Amygdala (tissue), 56 donors: ENCODE results near the gene TIGD2.

Experiments used
- DNase-seq, 56 donors: peaks; one replicate each; lab custom pipeline; 2025; lab: John Stamatoyannopoulos, UW

TIGD2 gene

DNA sequence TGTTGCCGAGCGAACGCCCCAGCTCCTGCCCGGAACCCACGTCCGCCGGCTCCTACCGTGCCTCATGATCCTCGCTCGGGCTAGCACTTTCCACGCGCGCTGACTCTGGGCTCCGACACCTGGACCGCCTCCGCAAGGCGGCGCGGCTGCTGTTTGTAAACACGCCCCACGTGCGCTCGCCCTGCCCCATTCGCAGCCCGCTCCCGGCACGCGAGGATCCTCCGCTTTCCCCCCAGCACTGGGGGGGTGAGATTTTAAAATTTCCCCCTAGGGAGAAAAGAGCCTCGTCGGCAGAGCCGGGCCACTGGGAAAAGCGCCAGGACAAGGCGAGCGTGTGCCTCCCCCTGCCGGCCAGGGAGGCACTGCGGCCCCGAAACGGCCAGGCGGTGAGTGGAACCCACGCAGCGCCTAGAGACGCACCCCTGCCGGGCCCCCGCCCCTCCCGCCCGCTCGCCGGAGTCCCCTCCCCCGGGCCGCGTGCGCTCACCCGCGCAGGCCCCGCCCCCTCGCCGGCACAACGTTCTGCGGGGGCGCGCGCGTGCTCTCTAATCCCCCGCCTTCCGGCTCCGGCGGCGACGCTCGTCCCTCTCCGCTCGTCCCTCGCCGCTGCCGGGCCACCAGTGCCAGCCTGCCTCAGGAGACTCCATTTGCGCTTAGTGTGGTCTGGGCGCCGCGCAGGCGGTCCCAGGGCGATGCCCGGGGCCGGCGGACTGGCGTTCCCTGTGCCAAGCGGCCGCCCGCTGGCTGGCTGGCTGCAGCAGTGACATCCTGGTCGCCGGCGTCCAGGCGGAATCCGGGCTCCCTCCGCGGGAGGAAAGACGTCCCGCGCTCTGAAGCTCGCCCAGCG is at the start of gene TIGD2:
Gene TIGD2 (plus strand): TSS at position 548 of the 847 bp plus-strand sequence. CDS start 1,442 bp downstream, outside the sequence.
- peak; percentile 24 to 95 (median 81) for DNase-seq

DNA sequence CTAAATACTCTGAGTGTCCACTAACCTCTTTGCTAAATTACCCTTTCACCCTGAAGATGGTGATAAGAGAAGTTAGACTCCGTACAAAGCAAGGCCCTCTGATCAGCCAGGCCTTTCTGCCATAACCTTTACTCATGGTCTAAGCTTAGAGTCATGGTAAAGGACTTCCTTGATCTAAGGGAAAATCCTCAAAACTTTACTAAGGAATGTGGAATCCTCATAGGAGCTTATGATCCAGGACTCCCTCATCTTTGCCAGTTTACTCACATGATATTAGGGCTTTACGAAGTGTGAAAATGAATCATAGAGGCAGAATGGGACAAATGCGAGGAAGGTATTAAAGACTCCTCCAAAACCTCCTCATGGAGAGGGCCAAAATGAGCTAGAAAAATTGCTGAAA is 46.5 kb upstream of the TIGD2 start:
- no peak for DNase-seq

DNA sequence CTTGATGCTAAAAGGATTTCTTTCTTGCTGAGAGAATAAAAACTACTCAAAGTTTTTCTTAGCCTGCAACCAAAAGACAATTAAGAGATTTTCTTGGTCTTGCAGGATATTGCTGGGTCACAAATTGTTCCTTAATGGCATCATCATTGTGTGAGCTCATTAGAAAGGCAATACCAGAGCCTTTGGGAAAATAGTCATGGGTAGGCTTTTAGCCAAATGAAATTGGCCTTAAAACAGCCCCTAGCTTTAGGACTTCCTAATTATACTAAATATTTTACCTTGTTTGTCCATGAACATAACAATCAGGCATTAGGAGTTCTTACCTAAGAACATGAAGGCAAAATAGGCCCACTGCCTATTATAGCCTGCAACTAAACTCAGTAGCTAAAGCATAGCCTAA is 43.9 kb upstream of the TIGD2 start:
- no peak for DNase-seq

DNA sequence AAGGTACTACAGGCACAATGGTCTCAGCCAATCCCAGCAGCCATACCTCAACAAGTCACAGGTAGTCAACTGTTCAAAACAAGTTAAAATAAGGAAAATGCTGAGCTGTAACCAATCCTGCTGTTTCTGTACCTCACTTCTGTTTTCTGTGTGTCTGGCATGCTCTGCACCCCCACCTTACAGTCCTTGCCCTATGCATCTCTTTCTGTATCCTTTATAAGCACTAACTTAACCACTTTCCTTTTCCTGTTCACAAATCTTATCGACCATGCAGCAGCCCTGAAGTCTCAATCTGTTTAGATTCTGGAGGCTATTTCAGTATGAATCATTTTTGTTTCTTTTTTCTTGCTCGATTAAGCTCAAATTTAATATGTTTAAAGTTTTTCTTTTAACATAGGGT is 41.9 kb upstream of the TIGD2 start:
- no peak for DNase-seq

DNA sequence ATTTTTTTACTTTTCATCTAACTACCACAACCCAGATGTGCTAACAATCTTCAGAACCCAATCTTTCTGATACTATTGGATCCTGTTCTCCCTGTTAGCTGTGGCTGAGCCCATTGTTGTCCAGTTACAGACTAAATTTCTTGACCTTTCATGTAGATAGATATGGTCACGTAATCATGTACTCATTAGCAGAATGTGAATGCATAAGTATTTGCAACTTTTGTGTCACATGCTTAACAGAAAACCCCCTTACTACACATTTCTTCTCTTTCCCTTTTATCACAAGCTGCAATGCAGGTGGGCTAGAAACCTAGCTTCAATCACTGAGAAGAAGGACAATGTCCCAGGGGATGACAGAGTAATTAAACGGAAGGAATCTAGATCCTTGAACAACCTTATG is 41.3 kb upstream of the TIGD2 start:
- no peak for DNase-seq

DNA sequence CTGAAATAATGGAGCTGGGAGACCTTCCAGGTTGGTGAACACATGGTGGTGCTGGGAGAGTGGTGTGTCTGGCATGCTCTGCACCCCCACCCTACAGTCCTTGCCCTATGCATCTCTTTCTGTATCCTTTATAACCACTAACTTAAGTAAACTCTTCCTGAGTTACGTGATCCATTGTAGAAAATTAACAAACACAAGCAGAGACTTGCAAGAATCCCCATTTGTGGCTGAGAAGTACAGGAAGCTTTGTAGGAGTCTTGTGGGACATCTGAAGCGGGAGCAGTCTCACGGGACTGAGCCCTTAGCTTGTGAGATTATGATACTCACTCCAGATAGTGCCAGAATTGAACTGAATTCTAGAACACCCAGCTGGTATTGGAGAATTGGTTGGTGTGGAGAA is 40.0 kb upstream of the TIGD2 start:
- DNase-seq = no peak

DNA sequence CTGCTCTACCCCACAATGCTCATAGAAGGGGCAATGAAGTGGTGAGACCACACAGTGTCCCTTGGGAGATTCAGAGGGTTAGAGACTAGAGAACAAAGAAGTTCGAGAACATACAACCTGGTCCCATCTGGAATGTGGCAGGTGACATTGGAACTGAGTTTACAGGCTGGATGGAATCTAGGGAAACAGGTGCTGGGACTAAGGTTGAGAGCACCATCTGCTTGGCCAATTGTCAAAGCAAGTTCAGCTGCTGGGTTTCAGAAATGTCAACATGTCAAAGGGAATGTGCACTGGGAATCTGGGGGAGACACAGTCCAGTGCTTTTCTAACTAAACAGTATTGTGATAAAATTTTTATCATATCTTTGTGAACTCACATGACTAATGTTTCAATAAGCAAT is 38.4 kb upstream of the TIGD2 start:
- DNase-seq = no peak

DNA sequence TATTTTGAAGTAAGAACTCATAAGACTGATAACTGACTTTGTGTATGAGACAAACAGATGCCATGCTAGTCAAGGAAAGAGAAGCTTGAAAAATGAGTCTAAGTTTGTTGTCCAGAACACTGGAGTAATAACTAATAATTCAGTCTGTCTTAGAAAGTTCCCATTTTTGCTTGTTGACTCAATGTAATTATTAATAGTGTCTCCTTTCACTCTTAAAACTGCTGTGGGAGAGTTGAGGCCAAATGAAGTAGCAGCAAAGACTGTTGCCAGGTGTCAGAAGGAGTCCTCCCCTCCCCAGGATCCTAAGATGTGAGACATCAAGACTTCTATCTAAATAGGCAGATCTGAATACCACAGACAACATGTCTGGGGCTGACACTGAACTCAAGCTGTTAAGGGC is 33.6 kb upstream of the TIGD2 start:
- DNase-seq = no peak

DNA sequence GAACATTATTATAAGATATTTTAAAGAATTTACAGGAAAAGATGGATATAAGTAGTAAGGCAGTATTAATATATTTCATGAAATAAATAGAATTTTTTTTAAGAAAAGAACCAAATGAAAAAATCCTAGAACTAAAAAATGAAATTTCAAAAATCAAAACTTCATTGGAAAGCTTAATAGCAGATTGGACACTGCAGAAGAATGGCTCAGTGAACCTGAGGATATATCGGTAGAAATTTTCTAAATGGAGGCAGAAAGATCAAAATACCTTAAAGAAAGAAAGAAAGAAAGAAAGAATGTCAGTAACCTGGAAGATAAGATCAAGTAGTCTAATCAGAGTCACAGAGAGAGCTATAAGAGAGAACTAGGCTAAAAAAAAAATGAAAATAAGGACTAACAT is 33.0 kb upstream of the TIGD2 start:
- no peak for DNase-seq

DNA sequence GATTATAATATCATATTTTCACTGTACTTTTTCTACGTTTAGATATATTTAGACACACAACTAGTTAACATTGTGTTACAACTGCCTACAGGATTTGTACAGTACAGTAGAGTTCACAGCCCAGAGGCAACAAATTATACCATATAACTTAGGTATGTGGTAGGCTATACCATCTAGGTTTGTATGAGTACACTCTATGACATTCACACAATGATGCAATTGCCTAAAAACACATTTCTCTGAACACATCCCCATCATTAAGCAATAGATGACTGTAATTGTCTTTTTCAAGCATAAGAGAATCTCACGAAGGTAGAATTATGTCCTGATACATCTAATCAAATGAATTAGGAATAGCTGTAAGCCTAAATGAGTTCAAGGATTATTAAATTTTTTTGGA is 12.3 kb upstream of the TIGD2 start:
- DNase-seq = no peak

DNA sequence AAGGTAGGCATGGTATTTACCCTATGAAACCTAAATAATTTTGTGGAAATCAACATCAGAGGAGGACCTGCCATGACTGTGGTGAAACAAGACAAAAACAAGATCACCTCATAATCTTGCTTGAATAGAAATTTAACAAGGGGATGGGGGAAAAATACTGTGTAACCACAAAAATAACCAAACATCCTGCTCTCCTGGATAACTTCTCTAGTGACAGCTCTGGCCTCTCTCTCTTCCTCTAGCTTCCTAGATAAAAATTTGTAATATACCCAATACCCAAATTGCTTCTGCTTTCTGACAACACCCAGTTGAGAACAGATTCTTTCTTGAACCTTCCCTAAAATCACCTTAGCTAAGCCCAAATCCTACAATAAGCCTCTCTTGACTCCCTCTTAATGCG is 11.9 kb upstream of the TIGD2 start:
- DNase-seq = no peak

DNA sequence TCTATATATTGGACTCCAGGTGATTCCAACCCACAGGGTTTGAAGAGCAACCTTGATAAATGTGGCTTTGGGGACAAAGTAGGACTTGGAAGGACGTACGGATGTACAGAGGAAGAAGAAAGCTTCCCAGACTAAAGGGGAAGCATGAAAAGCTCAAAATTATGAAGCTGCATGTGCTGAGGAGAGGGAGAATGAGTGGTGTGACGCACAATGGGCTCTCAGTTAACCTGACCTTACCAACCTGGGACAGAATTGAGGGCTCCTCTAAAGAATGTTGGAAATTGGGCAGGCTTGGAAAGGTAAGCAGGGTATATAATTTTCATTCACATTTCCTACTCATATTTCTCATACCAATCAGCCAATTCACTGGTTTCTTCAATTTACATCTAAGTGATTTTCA is 10.5 kb upstream of the TIGD2 start:
- DNase-seq = no peak

DNA sequence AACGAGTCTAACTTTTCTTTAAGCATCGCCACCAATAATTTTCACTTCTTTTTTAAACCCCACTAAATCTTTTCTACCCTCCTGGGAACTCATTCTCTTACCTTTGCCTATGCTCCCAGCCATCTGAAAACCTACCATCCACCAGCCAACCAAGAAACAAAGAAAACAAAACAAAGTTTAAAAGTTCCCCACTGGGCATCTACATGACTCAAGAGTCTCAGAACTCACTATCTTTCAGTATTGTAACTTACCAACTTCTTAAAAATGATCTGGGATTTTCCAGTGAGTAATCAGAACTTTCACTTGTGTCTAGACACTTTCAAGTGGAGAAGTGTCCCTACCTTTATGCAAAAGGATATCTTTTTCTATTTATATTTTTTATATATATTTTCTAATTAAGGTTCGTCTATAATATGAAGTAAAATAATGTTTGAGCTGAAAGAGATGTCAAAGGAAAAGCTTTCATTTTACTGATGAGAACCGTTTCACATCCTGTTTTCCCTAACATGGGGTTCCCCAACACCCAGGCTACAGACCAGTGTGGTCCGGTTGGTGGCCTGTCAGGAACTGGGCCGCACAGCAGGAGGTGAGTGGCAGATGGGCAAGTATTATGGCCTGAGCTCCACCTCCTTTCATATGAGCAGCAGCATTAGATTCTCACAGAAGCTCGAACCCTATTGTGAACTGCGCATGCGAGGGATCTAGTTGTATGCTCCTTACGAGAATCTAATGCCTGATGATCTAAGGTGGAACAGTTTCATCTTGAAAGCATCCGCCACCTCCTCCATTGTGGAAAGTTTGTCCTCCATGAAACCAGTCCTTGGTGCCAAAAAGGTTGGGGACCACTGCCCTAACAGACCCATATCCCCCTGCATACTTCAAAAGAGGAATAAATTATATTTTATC is 9.8 kb upstream of the TIGD2 start:
- peak in 1 of 56 donors; percentile 23 for DNase-seq

DNA sequence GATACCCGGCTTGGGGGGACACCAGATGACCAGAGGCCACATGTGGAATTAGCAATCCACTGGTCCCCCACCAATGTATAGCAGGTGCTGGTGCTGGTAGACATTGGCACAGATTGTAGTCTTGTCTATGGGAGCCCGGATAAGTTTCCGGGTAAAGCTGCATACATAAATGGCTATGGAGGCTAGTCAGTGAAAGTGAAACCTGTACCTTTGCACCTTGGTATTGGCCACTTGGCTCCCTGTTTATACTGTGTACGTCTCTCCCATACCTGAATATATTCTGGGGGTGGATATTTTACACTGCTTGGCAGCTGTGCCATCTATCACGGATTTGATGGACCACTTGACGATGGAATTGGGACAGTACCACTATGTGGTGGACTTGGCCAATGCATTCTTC is 5.6 kb upstream of the TIGD2 start:
- DNase-seq = no peak

DNA sequence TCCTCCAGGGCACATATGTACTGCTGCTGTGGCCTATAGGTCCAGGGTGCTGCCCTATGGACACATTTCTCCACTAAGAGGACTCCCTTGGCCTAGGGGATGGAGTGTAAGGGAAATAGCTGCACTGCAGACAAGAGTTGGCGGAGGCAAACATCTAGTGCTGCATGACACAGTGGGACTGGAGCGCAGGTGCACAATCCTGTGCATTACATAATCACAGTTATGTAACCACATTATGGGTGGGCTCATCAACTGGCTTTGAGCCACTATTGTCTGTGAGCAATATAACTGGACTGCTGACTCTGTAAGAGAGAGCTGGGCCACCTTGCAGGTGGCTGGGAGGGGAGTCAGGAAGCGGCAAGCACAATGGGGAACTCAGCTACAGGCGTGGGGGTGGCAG is 3.2 kb upstream of the TIGD2 start:
- DNase-seq = no peak

DNA sequence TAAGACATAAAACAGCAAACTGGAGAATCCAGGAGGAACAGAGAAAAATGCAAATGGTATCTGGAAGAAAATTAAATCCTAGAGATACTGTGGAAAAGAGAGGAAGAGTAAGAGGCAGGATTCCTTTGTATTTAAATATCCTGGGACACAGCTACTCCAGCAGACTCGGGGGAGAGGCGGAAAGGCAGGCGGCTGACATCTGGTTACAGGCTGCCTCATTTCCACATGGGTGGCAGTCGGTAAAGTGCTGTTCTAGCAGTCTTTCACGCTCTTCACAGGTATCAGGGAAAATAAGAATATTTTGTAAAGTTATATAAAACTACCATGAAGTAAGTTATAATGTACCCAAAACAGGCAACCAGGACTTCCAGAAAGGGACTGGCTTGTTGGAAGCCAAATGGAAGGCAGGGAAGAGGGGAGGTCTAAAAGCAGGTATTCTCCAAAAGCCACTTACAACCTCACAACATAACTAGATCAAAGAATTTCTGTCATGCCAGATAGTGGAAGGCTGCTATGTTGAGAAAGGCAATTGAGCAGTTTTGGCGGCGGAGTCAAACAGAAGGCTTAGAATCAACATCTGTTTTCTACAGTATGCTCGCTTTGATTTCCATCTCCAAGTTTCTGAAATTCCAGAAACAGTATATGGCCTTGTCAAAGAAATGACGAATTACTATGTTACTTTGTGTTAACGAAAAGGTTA is 1.3 kb upstream of the TIGD2 start:
- peak in 1 of 56 donors; percentile 27 for DNase-seq

DNA sequence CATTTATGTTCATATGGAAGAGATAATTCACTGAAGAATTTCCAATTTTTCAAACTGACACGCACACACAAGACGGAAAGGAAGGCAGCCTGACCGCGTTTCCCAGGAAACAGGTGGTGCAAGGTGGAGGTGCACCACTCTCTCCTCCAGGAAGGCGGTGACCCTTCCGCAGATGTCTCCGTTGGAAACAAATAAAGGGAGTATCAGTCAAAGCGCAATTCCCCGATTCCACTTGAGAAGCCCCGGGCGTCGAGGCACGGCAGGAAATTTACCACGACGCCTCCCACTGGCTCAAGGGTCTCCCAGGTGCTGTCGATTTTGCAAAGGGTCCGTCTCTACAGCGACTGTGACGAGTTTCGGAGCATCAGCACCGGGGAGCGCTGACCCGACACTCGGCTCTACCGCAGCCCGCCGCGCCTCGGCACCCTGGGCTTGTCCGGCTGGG is 770 bp upstream of the TIGD2 start:
- peak in 3 of 56 donors; percentile 33 to 47 (median 45) for DNase-seq

DNA sequence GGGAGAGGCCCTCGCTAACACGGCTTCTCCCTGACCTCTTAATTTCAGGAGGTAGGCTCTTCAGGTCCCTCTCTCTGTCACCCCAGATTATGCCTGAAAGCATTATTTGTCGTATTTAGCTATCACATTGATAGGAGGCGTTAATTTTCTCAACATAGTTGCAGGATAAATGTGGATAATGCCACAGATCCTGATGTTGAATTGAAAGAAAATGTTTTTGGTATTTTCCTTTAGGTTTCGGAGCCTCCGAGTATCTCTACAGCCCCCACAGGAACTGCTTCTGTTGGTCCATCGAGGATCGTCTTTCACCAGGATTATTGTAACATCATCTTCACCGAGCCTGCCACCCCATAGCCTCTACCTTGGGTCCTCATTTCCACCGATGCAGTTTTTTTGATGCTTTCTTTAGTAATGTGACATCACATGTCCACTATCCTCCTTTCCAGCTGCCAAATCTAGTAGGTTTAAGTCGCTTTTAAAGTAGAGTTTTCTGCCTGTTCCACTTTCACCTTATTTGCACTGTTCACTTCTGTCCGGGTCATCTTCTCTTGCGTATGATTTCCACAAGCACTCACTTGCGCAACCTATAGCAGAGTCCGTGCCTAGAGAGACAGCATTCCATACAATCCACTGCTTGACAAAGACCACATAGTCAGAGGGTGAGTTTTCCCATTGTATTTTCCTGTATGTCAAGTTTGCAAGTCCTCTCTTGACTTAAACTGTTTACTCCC is 665 bp downstream of the TIGD2 start:
- peak in 2 of 56 donors; percentile 18 to 36 for DNase-seq

DNA sequence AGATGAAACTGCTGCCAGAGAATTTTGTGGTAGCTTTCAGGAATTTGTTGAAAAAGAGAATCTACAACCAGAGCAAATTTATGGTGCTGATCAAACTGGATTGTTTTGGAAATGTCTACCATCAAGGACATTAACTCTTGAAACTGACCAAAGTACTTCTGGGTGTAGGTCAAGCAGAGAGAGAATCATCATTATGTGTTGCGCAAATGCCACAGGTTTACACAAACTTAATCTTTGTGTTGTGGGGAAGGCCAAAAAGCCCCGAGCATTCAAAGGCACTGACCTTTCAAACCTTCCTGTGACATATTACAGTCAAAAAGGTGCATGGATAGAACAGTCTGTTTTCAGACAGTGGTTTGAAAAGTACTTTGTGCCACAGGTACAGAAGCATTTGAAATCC is 2.1 kb downstream of the TIGD2 start:
- DNase-seq = no peak

DNA sequence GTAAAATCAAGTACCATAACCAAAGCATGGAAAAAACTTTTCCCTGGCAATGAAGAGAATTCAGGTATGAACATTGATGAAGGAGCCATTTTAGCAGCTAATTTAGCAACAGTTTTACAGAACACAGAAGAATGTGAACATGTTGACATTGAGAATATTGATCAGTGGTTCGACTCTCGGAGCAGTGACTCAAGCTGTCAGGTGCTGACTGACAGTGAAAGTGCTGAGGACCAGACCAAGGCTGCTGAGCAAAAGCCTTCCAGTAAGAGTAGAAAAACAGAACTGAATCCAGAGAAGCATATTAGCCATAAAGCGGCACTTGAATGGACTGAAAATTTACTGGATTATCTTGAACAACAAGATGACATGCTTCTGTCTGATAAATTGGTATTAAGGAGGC is 2.8 kb downstream of the TIGD2 start:
- DNase-seq = no peak
